Measurements from ENCODE around the gene ADAP1. TPM values are rescaled to one million over a fixed set of nuclear protein-coding genes. Genes with fewer than 3 reads are reported as not detected.
"Not testable (repeated sequence)": the region's sequence is repeated elsewhere in the genome, so short reads cannot be mapped to it uniquely, and the experiment has no call there.

ADAP1 gene
- polyA plus RNA-seq, 1 experiment = 5.1 TPM

GRCh38 chr7:926061-927030, 28.1 kb downstream of the ADAP1 start:
- ChIA-PET POLR2A (no interaction called here), CTCF (no interaction called here)
- H3K27me3 ChIP-seq (ENCODE audit: control insufficient read depth, insufficient read depth, low read length) = no peaks in the 10 kb centered on the region
- no peak for DNase-seq (ENCODE audit: low read depth)
- no peak overlapping the region for H3K4me3 ChIP-seq (ENCODE audit: low read depth, low read length)
- TF ChIP-seq CTCF (IDR thresholded peaks at IDR 0.05; ENCODE audit: insufficient read depth, low read depth, low read length) = no peak
- no peaks in the 10 kb centered on the region for H3K36me3 ChIP-seq (ENCODE audit: control insufficient read depth, insufficient read depth, low read length)

- no peaks in the 10 kb centered on the region for H3K36me3 ChIP-seq (ENCODE audit: control insufficient read depth, insufficient read depth, low read length)
- no peaks in the 10 kb centered on the region for H3K27me3 ChIP-seq (ENCODE audit: control insufficient read depth, insufficient read depth, low read length)
- H3K4me3 ChIP-seq (ENCODE audit: low read depth, low read length) = no peak overlapping the region
- TF ChIP-seq CTCF (IDR thresholded peaks at IDR 0.05; ENCODE audit: insufficient read depth, low read depth, low read length) = no peak
- DNase-seq (ENCODE audit: low read depth) = no peak
- POLR2A ChIA-PET = no interaction called here
- CTCF ChIA-PET = no interaction called here
Measured at GRCh38 chr7:925601-926000, 28.9 kb downstream of the ADAP1 start.

DNA sequence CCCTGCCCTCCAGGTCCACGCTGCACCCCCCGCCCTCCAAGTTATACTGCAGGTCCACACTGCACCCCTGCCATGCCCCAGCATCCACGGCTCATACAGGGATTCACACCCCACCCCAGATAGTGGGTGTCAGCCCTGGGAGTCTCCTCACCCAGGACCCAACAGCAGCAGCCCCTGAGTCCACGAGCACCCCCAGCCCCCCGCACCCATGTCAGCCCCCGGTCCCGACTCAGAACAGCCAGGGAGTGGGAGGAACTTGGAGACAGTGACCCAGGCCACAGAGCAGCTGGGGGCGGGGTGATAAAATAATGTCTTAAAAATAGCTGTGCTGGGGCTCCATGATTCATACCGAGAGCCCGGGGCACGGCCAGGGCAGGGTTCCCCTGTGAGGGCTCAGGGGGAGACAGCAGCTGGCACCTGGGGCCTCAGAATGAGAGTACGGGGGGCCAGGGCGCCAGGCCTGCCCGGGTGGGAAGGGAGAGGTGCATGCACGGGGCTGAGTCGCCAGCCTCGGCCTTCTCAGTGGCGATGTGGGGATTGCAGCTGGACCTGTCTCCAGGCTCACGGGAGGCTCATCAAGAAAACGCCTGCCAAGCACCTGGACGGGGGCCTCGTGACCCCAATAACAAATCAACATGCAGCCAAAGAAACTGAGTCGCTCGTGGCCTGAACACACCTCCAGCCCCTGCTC, 29.8 kb downstream of the ADAP1 start:
- DNase-seq (ENCODE audit: low read depth) = no peak
- Histone ChIP-seq H3K27me3 (ENCODE audit: control insufficient read depth, insufficient read depth, low read length) (no peaks in the 10 kb centered on the region), H3K4me3 (ENCODE audit: low read depth, low read length) (no peak overlapping the region), H3K36me3 (ENCODE audit: control insufficient read depth, insufficient read depth, low read length) (no peaks in the 10 kb centered on the region)
- ChIA-PET CTCF (no interaction called here), POLR2A (no interaction called here)
- no peak for TF ChIP-seq CTCF (IDR thresholded peaks at IDR 0.05; ENCODE audit: insufficient read depth, low read depth, low read length)

DNA sequence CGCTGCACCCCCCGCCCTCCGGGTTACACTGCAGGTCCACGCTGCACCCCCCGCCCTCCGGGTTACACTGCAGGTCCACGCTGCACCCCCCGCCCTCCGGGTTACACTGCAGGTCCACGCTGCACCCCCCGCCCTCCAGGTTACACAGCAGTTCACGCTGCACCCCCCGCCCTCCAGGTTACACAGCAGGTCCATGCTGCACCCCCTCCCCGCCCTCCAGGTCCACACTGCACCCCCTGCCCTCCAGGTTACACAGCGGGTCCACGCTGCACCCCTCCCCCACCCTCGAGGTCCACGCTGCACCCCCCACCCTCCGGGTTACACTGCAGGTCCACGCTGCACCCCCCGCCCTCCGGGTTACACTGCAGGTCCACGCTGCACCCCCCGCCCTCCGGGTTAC, 30.4 kb downstream of the ADAP1 start:
- H3K4me3 ChIP-seq (ENCODE audit: low read depth, low read length); H3K27me3 ChIP-seq (ENCODE audit: control insufficient read depth, insufficient read depth, low read length); DNase-seq (ENCODE audit: low read depth); POLR2A ChIA-PET; H3K36me3 ChIP-seq (ENCODE audit: control insufficient read depth, insufficient read depth, low read length); CTCF ChIA-PET: not testable (repeated sequence)

GRCh38 chr7:923108-924041, 31.1 kb downstream of the ADAP1 start:
- TF ChIP-seq CTCF (IDR thresholded peaks at IDR 0.05; ENCODE audit: insufficient read depth, low read depth, low read length) = no peak
- no peaks in the 10 kb centered on the region for H3K27me3 ChIP-seq (ENCODE audit: control insufficient read depth, insufficient read depth, low read length)
- CTCF ChIA-PET = interaction anchor here (0.8 to 1.0 kb wide), 4 partner anchors 13 to 269 kb away, joined by 3 read pairs; no protein-coding TSS in a partner anchor
- POLR2A ChIA-PET = no interaction called here
- no peak for DNase-seq (ENCODE audit: low read depth)
- H3K4me3 ChIP-seq (ENCODE audit: low read depth, low read length) = no peak overlapping the region
- no peaks in the 10 kb centered on the region for H3K36me3 ChIP-seq (ENCODE audit: control insufficient read depth, insufficient read depth, low read length)
